CD4-positive, alpha-beta T cell treated with Interleukin-6 at 100 ng/mL for 8 hours (primary cell): ENCODE data around the gene LHPP.
"Not testable (repeated sequence)": the region's sequence is repeated elsewhere in the genome, so short reads cannot be mapped to it uniquely, and the experiment has no call there.

Experiments
- DNase-seq: peaks from one replicate; pipeline ENCODE4 v3.0.0-alpha.2; 2020; ENCODE audit warnings: mixed read lengths, low spot score

The LHPP gene

DNA sequence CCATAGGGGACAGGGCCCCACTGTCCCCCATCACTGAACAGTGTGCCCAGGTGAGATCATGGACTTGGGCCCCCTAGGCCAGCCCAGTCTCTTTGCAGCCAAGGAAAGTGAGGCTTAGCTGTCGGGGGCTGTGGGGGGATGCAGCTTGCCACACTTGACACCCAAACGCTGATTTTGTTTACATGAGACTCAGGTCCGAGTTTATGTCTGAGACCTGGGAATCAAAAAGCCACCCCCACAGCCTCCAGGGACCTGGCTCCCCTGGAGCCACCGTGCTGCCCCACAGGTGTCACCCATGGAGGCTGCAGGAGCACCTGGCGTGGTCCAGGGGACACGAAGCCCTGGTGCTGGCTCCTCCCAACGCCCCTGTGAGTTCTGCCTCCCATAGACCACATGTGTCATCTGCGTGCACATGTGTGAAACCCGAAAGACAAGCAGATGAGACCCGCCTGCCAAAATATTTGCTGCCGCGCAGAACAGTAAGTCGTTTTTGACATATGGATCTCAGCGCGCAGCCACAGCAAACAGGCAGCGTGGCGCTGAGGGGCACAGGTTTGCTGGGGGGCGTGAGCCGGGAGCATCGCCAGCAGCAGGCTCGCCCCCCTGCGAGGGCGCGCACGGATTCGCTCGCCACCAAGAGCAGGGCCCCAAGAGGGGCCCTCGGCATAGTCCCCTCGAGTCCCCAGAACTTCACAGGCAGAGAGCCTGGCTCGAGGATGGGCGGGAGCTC is 112.3 kb downstream of the LHPP start:
- DNase-seq: no peak

DNA sequence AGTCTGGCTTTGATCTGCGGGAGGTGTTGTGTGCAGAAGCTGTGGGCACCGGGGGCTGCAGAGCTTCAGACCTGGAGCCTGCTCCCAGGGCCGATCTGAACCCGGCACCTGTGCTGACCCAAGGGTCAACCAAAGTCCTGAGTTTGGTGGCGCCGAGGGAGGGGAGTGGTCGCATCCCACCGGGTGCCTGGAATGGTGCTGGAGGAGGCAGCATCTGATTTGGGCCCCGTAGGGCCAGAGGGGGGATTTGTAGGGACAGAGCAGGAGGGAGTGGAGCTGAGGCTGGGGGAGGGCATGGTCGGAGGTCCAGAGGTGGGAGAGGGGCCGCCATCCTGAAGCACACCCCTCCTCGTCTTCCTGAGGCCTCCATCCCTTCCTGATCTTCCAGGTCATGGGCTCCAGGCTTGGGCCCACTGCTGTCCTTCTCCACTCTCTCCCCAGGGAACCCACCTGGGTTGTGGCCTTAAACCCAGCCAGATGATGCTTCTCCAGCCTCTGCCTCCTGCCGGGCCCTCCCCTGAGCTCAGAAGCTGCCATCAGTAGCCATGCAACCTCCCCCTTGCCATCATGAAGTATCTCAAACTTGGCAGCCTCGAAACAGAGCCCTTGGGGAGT is 112.9 kb downstream of the LHPP start:
- DNase-seq: no peak

- no peak for DNase-seq
Observed at GRCh38 chr10:124575107-124576035, 113.7 kb downstream of the LHPP start.

DNA sequence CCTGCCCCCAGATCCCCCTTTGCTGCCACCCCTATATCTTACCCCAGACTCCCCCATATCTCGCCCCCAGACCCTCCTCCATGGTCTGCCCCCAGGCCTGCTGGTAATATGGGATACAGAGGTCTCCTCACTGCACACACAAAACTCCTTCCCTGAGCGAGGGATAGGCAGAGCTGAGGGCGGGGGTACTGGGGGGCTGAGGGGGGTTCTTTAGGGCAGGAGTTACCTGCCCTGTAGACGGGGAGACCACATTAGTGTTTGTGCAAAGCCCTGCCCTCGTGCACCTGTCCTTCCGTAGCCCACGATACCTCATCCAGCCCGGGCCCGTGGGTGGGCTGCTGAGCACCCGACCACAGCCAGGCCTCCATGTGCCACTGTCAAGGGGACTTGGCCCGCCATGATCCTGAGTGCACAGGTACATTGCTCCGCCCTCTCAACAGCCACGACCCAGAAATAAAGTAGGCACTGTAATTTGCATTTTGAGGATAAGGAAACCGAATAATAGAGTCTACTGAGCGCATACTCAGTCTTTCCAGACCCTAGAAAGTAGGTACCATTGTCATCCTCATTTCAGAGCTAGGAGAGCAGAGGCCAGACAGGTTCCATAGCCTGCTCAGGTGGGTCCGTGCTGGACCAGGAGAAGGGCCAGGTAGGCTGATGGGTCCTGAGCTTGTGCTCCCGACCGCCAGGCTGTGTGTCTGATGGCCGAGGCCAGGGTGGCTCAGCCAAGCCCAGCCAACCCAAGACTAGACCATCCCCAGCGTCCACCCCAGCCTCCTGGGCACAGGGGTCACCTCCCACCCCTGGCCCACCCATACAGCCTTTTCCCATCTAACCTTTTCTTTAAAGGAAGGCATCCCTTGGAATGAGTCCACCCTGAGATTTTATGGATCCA is 115.2 kb downstream of the LHPP start:
- DNase-seq: no peak

GRCh38 chr10:124577651-124578050 is 116.0 kb downstream of the LHPP start:
- DNase-seq: no peak

- DNase-seq: no peak
Observed at GRCh38 chr10:124578231-124579010, 116.8 kb downstream of the LHPP start.

DNA sequence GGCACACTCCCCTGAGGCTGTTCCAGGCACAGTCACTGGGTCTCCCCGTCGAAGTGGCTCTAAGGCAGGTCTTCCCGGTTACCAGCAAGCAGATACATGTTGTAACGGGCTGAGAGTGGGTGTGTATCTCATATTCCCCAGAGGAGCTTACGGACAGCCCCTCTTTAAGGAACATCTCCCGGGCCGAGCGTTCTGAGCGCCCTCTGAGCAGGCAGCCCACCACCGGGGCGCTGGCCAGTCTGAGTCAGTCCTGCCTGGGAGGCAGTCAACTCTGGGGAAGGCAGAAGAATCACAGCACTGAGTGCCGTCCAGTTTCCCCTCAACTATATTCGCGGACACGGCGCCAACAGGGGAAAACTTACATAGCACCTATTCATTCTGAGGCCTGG is 117.4 kb downstream of the LHPP start:
- DNase-seq: no peak

DNA sequence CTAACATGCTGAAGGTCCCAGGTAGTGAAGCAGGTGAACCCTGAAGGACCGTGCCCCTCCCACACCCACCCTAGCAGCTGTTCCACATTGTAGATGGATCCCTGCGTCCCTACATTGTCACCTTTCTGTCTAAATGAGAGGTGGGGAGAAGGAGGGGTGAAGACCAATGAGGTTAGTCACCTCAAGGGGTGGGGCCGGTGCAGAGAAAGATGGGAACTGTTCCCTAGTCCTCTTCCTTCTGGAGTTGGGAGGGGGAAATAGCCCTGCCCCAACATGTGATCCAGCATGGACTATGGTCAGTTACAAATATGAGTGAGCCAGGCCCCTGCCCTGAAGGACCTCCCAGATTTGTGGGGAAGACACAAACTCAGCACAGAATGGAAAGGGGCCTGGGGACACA is 124.5 kb downstream of the LHPP start:
- DNase-seq: no peak

GRCh38 chr10:124587811-124588211 is 126.2 kb downstream of the LHPP start:
- no peak for DNase-seq

DNA sequence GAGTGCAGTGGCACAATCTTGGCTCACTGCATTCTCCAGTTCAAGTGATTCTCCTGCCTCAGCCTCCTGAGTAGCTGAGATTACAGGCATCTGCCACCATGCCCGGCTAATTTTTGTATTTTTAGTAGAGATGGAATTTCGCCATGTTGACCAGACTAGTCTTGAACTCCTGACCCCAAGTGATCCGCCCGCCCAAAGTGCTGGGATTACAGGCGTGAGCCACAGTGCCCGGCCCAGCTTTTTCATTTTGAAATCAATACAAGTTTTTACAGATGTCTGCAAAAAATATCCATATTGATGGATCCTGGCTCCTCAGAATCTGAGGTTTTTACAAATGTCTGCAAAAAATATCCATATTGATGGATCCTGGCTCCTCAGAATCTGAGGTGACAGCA is 126.7 kb downstream of the LHPP start:
- not testable (repeated sequence) for DNase-seq

- DNase-seq: no peak
Observed at GRCh38 chr10:124588736-124589490, 127.3 kb downstream of the LHPP start.

- DNase-seq: no peak
Observed at GRCh38 chr10:124589491-124590041, 127.9 kb downstream of the LHPP start.

- no peak for DNase-seq
Observed at GRCh38 chr10:124590216-124591122, 128.8 kb downstream of the LHPP start.

- no peak for DNase-seq
Observed at GRCh38 chr10:124591123-124591495, 129.5 kb downstream of the LHPP start.

GRCh38 chr10:124592101-124592500 is 130.5 kb downstream of the LHPP start:
- DNase-seq: no peak

GRCh38 chr10:124592736-124593430 is 131.3 kb downstream of the LHPP start:
- DNase-seq: no peak

DNA sequence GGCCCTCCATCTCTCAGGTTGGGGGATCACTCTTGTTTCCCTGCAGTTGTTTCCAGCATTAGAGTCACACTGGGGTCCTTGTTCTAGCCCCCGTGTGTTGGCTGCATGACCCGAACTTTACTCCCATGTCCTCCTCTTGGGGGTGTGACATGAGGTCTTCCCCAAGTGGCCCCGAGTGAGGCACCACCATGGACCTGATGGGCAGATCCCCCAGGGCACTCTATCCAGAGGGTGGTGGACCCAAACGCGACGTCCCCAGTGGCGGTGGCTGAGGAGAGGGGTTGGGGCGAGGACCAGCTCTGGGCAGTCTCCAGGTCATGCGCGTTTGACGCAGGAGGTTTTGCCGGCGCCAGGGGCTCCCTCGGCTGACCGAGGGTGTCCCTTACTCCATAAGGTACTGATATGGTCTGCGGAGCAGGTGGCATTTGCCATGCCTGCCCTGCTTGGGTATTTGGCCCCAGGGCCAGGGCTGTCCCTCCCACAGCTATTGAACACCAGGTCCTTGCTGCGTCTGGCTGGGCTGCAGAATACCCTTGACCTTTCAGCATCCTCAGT is 131.9 kb downstream of the LHPP start:
- DNase-seq: no peak

- DNase-seq: no peak
Observed at GRCh38 chr10:124594240-124594639, 132.6 kb downstream of the LHPP start.
